ENCODE data around the gene ATP6V1D. TPM values are rescaled to one million over a fixed set of nuclear protein-coding genes. Genes with fewer than 3 reads are reported as not detected.

ATP6V1D gene
- total RNA-seq: 133 and 147 TPM in 2 replicates

DNA sequence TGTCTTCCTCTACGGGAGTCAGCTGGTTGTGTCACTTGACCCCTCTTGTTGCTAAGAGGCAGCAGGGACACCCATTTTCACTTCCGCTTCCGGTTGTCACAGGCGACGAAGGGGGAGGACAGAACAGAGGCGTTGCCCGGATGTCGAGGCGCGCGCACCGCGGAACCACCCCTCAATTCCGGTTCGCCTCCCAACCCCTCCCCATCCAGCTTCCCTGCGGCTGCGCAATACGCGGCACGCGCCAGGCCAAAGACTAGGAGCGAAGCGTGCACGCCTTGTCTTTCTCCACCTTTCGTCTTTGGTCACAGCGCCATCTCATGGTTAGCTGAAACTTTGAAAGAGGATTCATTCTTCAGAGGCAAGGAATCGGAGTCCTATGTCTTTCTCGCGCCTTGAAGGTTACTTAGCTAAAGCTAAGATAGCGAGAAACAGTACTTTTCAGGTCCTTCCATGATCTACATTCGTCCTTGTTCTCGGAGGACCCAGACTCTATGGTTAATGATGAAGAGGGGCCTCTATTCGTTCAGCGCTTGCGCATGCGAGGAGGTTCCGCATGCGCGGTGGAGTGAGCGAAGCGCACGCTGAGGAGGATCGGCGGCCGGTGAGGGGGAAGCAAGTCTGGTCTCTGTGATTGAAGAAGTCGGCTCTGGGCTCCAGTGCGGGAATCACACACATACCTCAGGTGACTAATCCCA, at the start of gene ATP6V1D, which contains the start of gene EIF2S1:
TSS of gene ATP6V1D (minus strand) at position 30 of the 695 bp plus-strand sequence. CDS start 106 bp downstream, outside the sequence.
TSS of gene EIF2S1 (plus strand) at position 554 of the 695 bp plus-strand sequence. CDS start 4,440 bp downstream, outside the sequence.

Other genes with a start within 250 kb of the ATP6V1D start
- under 0.01 TPM in 1 of 2 replicates, not detected in the other for gene GARIN2, start 170.4 kb downstream of the ATP6V1D start, total RNA-seq
- 24.2 and 34.8 TPM in 2 replicates for gene PALS1, start 118.4 kb downstream of the ATP6V1D start, total RNA-seq
- gene EIF2S1, start 524 bp upstream of the ATP6V1D start, total RNA-seq: 179 and 369 TPM in 2 replicates
- 8.7 and 38.8 TPM in 2 replicates for gene PLEK2, start 52.4 kb upstream of the ATP6V1D start, total RNA-seq
- 0.33 and 0.62 TPM in 2 replicates for gene TMEM229B, start 128.9 kb upstream of the ATP6V1D start, total RNA-seq
- gene PLEKHH1, start 173.5 kb upstream of the ATP6V1D start, total RNA-seq: 0.62 and 0.77 TPM in 2 replicates
- 9.2 and 12.2 TPM in 2 replicates for gene PIGH, start 240.5 kb upstream of the ATP6V1D start, total RNA-seq